Omental fat pad (tissue), 4 donors: ENCODE results near the gene SLC4A11. TPM values are rescaled to one million over a fixed set of nuclear protein-coding genes. Genes with fewer than 3 reads are reported as not detected.

ENCODE experiments used
- ATAC-seq: fragments of 150-250 bp; one replicate; pipeline ENCODE4 v1.9.1; 2016; ENCODE audit warnings: mild to moderate bottlenecking, moderate library complexity; ENCODE audit not compliant: low FRiP score
- DNase-seq: peaks from one replicate; pipeline ENCODE4 v3.0.0-alpha.2; 2019; ENCODE audit warnings: low spot score
- CTCF ChIP-seq, 3 donors: fragments of 450-650 bp; IDR thresholded peaks; one replicate each; pipeline ENCODE4 v1.5.1; 2016 to 2017; ENCODE audit warnings: antibody characterized with exemption in 3 of 3, mild to moderate bottlenecking in 3 of 3, moderate library complexity in 2 of 3
- total RNA-seq, 4 donors: library from RNA; depleted of rRNA; stranded (reverse); fragments of >200 nt; gene quantifications; one replicate each; pipeline ENCODE4 v1.1.0, GENCODE V29; 2016

The SLC4A11 gene
- total RNA-seq, 4 donors from 2014 or later, result 0.74 to 1.7 (median 0.95) TPM

GRCh38 chr20:3276680-3277015, 37.7 kb upstream of the SLC4A11 start:
- DNase-seq (no peak), ATAC-seq (no peak)

DNA sequence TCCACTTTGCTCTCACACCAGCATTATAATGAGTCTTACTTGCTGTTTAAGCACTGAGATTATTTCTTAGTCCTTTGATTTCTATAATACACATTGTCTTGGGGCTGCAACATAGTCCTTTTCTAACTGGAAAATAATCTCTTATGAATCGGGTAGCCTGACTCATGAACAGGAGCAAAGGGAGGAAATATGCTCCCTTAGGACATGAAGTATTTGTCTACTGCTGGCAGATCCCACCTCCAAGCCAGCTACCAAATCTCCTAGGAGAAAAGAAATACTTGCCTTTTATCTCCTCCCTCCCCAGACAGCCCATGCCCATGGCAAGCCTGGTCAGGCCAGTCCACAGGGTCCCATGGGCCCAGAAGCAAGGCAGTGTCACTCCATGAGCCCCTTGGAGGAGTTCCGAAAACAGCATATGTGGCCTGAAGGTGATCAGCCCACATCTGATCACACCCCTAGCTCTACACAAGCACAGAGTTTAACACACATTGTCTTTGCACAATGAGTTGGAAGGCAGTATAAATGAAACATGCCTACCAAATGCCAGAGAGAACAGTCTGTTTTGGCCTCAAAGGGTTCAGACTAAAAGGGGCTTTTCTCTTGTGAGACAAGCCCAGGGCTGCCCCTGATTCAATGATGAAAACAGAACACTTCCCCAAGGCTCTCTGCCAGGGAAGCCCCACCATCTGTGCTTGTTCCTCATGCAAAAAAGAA, 37.1 kb upstream of the SLC4A11 start:
- DNase-seq (no peak), ATAC-seq (no peak)
- no peak for TF ChIP-seq CTCF (IDR thresholded peaks at IDR 0.05)

More at GRCh38 chr20:3276680-3277015, 37.7 kb upstream of the SLC4A11 start:
- no peak for TF ChIP-seq CTCF (IDR thresholded peaks at IDR 0.05)

DNA sequence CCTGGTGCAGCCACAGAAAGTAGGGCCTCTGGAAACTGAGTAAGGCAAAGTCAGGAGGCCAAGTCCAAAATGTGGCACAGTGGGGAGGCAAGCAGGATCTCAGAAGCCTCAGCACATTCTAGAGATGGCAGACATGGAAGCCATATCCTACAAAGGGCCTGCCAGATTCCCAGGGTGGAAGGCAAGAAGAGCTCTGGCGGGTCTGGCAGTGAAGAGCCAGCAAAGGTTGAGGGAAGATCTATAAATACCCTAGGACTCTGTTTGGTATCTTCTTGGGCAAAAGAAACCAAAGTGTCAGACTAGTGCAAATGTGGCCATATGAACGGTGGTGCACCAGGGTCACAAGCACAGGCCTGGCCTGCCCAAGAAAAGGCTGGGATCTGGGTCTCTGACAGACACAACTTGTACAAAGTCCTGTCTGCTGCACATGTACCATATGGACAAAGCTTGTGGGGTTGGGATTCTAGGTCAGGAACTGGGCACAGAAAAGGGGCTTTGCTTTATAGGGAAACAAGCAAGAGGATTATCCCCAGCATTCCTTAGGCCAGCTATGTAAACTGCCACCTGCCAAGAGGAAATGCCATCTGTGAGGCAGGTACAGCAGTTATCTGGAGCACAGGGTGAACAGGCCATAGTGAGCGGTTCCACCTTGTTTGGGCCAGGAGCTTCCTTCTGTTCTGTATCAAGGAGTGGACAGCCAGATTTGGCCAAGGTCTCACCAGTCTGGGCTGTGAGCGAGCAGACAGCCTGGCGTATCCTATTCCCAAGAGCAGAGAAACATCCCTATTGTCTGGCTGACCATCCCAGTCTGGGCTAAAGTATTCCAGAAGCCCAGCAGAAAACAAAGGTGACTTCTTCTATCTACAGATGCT, 36.3 kb upstream of the SLC4A11 start:
- TF ChIP-seq CTCF (IDR thresholded peaks at IDR 0.05), result no peak
- ATAC-seq (no peak), DNase-seq (no peak)

- no peak for TF ChIP-seq CTCF (IDR thresholded peaks at IDR 0.05)
- ATAC-seq (no peak), DNase-seq (no peak)
These were observed 34.4 kb upstream of the SLC4A11 start for GRCh38 chr20:3273371-3273770.

DNA sequence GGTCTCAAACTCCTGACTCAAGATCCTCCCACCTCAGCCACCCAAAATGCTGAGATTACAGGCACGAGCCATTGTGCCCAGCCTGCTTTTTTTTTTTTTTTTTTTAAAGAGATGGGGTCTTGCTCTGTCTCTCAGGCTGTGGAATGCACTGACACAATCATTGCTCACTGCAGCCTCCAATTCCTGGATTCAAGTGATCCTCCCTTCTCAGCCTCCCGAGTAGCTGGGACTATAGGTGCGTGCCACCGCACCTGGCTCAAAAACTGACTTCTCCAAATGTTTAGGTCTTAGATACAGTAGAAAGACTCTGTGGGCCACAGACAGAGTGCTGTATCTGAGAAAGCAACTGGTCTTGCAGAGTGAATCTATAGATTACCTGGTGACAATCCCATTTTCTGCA, 31.1 kb upstream of the SLC4A11 start:
- DNase-seq, result no peak
- no peak for ATAC-seq
- TF ChIP-seq CTCF (IDR thresholded peaks at IDR 0.05), result no peak

DNA sequence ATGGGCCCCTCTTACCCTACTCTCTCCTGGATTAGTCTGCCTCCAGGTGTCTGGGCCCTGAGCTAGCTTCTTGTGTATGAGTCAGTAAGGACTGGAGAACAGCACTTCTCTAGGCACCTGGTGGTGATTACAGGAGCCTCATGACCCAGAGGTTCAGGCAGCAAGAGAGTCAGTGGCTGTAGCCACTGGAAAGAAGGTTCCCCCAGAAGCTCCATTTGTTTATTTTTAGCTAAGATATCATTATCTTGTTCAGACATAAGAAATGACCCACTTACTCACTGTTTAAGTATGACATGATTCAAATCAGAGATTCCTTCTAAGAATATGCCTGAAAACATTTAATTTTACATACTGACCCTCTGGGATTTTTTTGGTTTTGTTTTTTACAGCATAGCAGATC, 23.6 kb upstream of the SLC4A11 start:
- ATAC-seq, result no peak
- DNase-seq, result no peak
- no peak for TF ChIP-seq CTCF (IDR thresholded peaks at IDR 0.05)
